NCI-H446 treated with DMSO at 0.1 percent for 48 hours (cell line): Measurements from ENCODE around the gene TFCP2L1.
"Not testable (repeated sequence)": the region's sequence is repeated elsewhere in the genome, so short reads cannot be mapped to it uniquely, and the experiment has no call there.

Source experiments
- DNase-seq: peaks from one replicate; lab custom pipeline; 2025; lab: John Stamatoyannopoulos, UW

The TFCP2L1 gene

DNA sequence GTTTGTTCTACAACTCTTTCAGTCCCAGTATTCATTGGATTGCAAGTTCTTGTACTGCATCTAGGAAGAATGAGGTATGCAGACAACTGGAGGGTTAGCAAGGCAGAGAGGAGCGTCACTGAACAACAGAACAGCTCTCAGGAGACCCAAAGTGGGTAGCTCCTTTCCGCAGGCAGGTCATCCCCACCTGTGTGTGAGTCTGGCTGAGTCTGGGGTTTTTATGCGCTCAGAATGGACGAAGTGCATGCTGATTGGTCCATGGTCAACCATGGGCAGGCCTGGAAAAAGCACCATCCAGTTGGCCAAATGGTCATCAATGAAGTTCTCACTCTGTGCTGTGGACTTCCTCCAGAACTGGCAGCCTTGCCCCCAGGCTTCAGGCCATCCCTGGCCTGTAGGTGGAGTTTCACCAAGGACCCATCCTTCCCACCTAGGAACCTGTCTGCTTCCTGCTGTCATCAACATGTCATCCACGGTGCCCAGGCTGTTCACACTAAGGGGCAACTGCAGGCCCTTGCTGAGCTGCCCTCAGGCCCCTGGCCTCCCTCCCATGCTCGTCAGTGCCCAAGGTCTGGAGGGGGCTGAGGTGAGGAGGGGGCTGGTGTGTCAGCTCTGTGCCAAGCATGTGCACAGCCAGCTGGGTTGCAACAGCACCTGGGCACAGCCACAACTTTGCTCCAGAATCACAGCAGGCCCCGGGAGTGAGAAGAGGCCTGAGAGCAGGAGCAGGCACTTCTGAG is 11.1 kb upstream of the TFCP2L1 start:
- no peak for DNase-seq

DNA sequence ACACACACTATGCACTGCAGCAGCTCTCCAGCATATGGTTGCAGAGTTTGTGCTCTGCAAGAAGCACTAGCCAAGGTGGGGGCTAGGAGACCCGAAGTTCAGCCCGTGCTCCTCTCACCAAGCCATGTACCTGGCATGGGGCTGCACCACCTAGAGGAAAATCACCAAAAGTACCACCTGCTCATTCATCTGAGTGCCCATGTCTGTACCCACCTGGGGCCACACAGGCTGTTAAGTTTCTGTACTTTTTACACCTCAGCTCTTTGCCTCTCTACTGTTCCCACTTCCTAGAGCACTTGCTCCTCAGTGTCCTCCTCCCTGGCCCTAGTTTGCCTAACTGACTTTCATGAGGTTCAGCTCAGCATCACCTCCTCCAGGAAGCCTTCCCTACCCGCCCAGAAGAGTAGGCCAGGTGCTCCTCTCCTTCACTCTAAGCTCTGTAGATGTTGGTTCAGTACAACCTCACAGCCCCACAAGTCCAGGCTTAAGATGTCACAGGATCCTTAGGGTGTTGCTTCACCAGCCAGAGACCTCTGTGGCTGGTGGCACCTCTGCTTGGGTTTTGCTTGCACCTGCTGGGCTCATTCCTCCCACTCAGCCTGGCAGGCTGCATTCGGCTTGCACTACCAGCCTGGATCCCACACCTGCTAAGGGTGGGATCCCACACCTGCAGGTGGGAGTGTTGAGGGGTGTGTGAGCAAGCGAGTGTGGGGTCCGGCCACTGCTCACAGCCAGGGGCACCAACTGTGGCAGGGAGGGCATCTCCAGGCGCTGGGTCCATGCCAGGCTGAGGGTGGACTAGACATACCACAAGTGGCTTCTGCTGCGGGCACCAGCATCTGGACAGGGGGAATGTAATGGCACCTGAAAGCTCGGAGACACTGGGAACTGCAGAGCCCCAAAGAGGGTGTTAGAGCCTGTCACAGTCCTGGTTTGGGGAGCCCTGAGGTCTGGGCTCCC is 10.2 kb upstream of the TFCP2L1 start:
- DNase-seq, result no peak

DNA sequence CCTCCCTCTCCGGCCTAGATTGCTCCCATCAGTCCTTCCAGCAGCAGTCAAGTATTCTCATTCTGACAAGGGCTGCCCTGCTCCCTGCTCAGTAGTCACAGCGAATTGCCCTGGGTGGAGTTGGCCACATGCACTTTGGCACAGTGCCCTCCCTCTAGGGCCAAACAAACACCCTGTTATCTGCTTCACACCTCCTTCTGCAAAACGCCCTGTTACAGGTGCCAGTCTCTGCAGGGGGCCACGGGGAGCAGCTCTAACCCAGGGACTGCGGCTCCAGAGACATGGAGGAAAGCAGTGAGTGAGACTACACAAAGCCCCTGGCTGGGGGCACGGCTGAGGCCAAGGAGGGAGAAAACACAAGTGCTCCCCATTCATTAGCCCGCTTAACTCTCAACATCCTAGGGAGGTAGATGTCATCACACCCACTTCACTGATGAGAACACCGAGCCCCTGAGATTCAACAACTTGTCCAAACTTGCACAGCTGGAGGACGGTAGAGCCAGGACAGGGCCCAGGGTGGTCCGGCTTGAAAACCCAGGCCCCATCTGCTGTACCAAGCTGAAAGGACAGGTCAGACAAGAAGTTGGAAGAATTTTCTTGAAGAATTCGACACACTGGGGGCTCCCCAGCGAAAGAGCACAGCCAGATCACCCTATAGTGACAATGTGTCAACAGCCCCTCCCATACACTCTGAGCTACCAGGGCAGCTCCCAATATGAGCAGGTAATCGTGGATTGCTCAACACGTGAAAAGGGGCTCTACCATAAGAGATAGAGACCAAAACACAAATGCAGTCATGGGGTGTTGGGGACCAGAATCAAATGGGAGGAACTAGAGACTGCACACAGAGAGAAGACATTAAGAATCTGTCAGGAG is 8.7 kb upstream of the TFCP2L1 start:
- DNase-seq, result no peak

DNA sequence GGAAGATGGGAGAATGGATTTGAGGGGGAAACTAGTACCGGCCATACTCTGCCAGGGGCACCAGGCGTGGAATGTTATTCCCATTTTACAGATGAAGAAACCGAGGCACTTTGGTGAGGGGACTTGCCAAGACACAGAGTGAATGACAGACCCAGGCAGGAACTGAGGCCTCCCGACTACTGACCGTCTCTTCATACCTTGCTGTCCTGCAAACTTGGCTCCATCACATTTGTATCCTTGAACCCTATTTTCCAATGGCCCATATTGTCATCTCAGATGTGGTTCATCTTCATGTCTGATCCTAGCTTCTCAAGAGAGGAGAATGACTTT is 6.2 kb upstream of the TFCP2L1 start:
- no peak for DNase-seq

DNA sequence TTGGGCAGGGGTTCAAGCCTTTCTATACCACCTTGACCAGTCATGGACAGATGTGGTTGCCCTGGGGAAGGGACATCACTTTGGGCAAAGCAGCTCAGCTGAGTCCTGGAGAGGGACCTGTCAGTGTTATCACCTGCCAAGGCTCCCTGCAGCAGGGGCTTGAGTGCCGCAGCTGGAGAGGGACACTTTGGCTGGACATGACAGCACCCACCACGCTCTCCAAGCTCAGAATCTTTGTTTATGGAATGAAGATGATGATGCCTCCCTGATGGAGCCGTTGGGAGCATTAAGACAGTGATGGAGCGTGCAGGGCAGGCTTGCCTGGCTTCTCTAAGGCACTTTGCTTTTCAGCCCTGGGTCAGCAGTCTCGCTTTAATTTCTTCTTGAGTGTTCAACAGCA is 4.3 kb upstream of the TFCP2L1 start:
- no peak for DNase-seq

DNA sequence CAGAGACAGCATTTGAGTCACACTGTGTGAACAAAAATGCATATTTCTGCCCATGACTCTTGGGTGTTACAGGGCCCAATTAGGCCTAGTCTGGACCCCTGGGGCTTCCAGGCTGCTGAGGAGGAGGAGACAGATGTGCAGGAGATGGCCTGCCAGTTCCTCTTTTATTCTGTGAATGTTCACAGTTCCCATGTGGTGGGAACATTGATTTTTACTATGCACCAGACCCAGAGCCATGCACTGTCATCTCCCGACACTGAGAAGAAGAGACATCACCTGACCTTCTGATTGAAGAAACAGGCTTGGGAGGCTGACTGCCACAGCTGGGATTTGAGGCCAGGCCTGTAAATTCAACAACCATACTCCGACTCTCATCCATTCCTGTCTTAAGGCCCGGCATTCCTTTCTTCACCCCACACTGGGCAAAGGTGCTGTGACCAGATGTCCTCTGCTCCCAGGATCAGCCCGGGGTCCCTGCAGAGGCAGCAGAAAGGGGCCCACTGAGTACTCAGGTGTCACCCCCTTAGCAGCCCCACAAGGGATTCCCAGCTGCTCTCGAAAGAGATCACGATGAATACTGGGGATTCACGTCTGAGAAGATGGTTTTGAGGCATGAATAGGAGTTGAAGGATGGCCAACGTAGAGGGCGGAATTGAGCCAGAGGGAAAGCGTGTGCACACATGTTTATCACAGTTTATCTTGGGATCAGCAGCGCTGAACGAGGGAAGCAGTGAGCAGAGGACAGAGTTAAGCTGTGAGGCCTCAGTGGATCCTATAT is 3.6 kb upstream of the TFCP2L1 start:
- no peak for DNase-seq

DNA sequence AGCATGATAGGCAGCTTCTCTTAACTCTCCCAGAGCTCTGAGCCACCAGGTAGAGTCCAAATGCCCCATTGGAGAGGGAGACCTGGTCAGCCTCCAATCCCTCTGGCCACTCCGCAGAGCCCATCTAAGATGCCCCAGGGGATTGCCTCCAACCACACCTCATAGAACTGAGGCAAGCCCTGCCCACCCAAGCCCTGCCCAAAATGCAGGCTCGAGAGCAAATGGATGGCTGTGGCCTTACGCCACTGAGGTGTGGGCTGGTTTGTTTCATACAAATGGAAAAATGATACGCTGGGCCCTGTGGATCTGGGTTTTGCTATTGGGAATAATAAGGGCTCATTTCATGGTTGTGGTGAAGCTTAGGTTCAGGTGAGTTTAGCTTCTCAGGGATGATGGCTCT is 3.0 kb upstream of the TFCP2L1 start:
- DNase-seq, result no peak

DNA sequence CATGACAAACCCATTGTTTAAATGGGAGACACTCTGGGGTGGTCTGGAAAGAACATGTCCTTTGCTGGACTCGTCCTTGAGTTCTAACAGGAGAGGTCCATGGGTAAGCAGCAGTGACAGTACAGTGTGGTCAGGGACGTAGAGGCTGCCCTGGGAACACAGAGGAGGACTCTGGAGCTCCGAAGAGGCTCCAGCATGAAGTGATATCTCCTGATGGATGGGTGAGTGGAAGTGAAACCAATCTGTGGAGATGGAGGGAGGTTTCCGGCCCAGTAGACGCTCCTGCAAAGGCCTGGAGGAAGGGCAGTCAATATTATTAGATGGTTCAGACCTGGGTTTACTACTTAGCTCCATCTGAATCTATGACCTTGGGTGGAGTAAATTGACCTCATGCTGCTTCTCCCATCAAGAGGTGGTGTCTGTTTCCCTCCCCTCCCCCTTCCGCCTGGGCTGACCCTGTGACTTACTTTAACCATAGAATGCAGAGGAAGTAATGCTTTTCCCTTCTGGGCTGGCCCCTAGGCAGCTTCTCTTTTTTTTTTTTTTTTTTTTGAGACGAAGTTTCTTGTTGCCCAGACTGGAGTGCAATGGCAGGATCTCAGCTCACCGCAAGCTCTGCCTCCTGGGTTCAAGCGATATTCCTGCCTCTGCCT is 2.3 kb upstream of the TFCP2L1 start:
- DNase-seq, result no peak

DNA sequence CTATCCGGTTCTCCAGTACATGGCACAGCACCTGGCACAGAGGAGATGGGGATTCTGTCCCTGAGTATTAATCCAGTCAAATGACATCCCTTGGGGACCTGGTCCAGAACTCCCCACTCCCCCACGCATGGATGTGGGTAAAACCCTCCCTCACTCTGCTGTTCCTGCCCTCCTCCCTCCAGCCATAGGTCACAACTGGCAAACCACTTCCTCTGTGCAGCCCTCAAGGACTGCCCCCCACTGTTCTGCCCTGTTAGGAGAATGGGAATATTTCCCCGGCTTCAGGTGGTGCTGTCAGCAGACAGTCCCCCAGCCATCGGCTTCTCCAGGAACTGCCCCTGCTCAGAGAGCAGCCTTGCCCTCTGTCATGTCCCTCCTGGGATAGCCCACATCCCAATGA is 1.5 kb upstream of the TFCP2L1 start:
- DNase-seq, result no peak

DNA sequence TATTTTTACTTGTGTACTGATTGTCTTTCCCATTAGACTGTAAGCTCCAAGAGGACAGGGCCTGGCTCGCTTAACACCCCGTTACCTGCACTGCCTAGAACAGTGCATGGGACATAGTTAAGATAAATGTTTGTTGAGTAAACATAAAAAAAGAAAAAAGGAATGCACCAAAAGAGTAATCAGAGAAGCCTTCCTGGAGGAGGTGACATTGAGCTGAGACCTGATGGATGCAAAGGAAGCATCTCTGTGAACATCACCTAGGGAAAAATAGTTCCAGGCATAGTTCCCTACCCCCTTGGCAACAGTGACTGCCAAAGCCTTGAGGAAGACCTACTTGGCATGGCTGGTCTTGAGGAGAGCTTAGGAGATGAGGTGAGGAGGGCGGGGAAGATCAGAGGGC is 924 bp upstream of the TFCP2L1 start:
- DNase-seq, result no peak

DNA sequence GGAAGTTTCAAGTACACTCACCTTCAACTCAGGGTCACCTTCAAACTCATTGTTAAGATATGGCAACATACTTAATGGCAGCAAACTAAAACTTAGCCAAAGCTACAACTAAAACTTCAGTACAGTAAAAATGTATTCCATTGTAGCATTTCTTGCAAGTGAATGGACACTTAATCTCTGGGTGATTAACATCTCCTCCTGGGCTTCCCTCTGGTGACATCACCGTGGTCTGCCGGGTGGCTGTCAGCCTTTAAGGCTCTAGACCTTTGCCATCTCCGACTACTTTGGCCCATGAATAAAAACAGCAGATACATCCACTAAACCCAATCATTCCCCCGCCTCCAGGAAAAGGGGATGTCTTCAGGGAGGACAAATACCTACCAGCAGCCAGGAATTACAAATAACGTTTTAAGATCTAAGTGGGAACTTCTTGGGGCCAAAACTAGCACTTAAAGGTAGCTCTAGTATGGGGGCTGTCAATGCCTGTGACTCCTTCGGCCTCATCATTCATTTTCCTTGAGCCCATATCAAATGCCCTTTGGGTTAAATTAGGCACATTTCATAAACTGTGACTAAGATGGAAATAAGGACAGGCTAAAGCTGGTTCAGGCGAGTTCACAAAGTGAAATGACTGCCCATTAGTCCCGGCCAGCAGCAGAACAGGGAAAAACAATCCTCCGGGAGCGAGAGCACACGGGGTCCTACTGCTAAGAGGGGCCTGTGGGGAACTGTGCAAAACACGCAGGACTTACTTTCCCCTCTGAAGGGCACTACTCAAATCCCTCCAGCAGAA is 1.1 kb downstream of the TFCP2L1 start:
- no peak for DNase-seq

DNA sequence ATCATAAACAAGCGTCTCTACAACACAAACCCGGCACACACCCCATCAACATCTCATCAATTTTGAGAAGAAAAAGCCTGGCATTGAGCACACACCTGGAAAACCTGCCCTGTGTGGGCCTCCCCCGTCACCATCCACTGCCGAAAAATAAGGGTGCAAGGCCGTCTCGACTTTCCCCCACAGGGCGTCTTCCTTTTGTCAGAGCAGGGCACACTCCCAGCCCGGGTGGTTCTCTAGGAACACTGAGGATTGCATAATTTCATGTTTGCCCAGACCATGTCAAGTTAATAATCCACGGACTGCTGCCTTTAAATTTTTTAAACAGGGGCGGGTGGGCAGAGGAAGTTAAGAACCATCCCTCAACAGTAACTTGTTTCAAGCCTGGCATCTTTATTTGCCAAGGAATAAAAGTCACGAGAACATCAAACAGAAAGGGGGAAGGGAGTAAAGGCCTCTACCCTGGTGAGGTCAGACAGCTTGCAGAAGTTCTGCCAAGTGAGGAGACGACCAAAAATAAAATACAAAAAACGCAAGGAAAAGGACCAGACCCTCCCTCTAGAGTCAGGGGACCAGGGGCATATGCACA is 2.1 kb downstream of the TFCP2L1 start:
- DNase-seq, result no peak

DNA sequence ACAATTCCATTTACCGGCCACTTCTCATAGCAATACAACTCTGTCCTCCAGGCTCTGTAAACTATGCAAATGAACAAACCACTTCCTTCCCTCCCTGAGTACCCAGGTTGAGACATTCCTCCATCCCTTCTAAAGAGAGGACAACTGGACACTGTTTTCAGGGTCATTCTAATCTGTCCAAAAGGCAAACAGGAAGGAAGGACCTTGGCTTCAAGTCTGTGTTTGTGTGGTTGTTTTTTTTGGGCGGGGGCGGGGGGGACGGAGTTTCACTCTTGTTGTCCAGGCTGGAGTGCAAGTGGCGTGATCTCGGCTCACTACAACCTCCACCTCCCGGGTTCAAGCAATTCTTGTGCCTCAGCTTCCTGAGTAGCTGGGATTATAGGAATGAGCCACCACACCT is 3.3 kb downstream of the TFCP2L1 start:
- DNase-seq, result no peak

DNA sequence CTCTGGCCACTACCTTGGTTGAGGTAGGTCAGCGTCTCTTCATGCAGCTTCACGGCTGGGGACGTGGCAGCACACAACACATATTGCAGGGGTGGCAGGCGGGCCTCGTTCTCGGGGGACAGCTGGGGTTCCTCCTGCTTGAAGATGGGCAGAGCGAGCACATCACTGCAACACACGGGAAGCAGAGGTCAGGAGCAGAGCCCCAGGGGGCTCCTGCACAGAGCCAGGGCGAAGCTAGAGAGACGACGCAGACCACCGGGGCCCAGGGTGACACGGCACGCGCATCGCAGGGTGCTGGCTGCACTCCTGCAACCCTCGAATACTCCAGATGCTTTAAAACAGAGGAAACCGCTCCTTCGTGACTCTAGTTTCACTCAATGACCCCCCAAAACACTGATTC is 3.9 kb downstream of the TFCP2L1 start:
- DNase-seq, result no peak

DNA sequence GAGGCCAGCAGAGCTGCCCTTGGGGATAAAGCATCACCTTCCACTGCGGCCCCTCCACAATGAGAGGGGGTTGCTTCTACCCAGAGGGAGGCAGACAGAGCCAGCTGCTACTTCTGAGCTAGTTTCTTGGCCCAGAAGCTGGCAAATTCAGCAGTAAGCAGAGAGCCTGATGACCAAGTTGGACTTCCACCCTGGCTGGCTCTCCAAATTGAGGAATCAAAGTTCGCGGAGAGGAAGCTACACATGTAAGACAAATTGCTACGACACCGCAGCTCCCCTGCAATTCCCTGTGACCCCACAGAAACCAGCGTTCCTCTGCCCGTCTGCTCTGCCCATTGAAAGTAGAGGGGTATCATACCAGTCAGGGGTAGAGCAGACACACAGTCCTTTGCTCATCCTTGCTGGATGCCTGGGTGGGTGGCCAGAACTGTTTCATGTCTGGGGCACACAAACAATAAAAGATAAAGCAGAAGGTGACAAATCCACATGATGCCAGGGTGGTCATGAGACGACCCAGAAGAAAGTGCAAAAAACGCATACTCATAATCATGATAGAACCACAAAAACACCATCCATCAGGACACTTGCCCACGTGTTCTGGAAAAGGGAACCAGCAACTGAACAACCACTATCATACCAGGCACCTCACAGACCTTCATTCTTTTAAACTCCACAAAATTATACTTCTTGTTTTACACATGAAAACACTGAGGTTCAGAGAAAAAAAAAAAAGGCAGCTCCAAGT is 5.4 kb downstream of the TFCP2L1 start:
- no peak for DNase-seq

DNA sequence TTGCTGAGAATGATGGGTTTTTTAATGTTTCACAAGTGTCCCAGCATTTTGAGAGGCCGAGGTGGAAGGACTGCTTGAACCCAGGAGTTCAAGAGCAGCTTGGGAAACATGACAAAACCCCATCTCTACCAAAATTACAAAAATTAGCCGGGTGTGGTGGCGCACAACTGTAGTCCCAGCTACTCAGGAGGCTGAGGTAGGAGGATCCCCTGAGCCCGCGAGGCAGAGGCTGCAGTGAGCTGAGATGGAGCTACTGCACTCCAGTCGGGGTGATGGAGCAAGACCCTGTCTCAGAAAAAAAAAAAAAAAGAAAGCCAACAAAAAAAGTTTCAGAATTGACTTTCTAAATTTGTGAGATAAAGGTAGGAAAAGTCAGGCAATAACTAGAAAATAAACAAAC is 8.7 kb downstream of the TFCP2L1 start:
- DNase-seq, result no peak

DNA sequence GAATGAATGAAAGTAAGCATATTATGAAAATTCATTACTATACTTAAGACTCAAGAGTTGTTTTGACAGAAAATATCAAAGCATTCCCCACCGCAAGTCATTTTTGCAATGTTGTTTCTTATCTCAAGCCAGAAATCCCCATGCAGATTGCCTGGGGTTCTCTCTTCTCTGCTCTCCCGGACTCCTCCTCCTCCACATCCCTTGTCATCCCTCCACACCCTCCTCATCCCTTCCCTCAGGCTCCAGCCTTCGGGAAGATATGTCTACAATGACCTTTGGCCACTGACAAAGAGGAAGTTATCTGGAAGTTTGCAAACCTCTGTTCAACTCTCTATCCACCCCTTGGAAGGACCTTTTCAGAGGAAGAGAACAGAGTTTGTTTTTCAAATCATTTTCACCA is 11.9 kb downstream of the TFCP2L1 start:
- DNase-seq, result no peak

DNA sequence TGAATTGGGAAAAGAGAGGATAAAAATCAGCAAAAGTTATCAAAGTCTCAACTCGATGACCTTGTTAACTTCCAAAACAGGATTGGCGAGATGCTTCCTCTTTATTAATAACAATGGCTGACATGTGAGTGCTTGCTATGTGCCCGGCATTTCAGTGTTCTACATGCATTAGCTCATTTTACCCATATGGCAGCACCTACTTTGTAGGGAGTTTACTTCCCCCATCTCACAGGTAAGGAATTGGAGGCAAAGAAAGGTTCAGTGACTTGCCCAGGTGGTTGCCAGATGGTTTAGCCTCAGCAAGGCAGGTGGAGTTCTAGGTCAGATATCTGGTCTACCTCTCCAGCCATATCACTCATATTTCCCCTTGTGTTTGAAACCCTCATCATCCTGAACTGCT is 12.4 kb downstream of the TFCP2L1 start:
- DNase-seq, result no peak

DNA sequence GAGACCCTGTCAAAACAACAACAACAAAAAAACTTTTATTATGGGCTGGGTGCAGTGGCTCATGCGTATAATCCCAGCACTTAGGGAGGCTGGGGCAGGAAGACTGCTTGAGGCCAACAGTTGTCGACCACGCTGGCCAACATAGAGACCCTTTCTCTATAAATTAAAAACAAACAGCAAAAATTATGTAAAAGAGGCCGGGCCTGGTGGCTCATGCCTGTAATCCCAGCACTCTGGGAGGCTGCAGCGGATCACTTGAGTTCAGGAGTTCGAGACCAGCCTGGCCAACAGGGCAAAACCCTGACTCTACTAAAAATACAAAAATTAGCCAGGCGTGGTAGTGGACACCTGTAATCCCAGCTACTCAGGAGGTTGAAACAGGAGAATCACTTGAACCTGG is 15.6 kb downstream of the TFCP2L1 start:
- not testable (repeated sequence) for DNase-seq
